Measurements from ENCODE around the gene ATP9A. TPM values are rescaled to one million over a fixed set of nuclear protein-coding genes. Genes with fewer than 3 reads are reported as not detected.

Gene ATP9A
- total and polyA plus RNA-seq, 2 of the 4 experiments (the other 2 are of a cell fraction), result 10.6 to 22.4 TPM

DNA sequence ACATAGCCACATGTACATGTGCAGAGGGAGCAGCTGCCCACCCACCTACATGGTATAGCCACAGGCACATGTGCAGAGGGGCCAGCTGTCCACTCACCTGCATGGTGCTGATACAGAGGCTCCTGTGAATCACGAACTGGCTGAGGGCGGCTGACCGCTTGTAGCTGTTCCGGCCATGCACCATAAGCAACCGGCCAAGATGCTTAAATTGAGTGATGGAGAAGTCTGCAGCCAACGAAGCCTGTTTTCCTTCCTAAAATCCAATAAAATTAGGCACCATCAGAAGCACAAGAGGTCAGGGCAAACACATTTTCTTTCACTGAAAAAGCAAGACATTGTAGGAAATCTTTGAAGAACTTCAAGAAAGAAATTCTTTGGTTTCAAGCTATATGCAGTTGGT is 154.6 kb downstream of the ATP9A start:
- H3K27ac ChIP-seq (ENCODE audit: insufficient read depth, low read length), result no peak overlapping the region
- no peak overlapping the region for H4K91ac ChIP-seq (ENCODE audit: insufficient read depth, low read depth, low read length)
- no peak overlapping the region for H3K14ac ChIP-seq (replicated peaks; ENCODE audit: low read depth, low read length)
- H3K4me2 ChIP-seq (ENCODE audit: low read depth, low read length), result no peak overlapping the region
- H4K5ac ChIP-seq (ENCODE audit: low read depth, low read length), result no peak overlapping the region
- no peak overlapping the region for H2BK20ac ChIP-seq (ENCODE audit: low read depth, low read length)
- H3K18ac ChIP-seq (ENCODE audit: low read depth, low read length), result no peak overlapping the region
- WGBS, 2 experiments (ENCODE audit: extremely low coverage in 2 of 2, insufficient read length in 1 of 2), result no CpG with 5 or more reads among the region's 6 CpGs
- peaks cover 5% of the 10 kb centered on the region; the same call in 1 of the 2 replicates for H4K20me1 ChIP-seq (ENCODE audit: insufficient read depth, low read length)
- no peak overlapping the region for H3K4ac ChIP-seq (ENCODE audit: low read depth, low read length)
- dilution Hi-C loops (cut with HindIII; ENCODE audit: low sequenced_read_pairs, unreplicated experiment), result no loop called here
- ATAC-seq (ENCODE audit: low read depth) (no peak), DNase-seq (no peak)
- H3K27me3 ChIP-seq (ENCODE audit: control insufficient read depth, insufficient read depth, low read length), result no peaks in the 10 kb centered on the region
- H2AFZ ChIP-seq (replicated peaks; ENCODE audit: low read length, poor library complexity), result no peak overlapping the region
- peaks cover 24% of the 10 kb centered on the region for H3K36me3 ChIP-seq (ENCODE audit: control insufficient read depth, insufficient read depth, low read length)
- no peaks in the 10 kb centered on the region; a peak in 1 of 4 replicates for H3K79me1 ChIP-seq (ENCODE audit: low read depth in 1 of 2, low read length in 2 of 2)
- no TSS peak for BruUV-seq (replicated peaks)
- H2BK15ac ChIP-seq (ENCODE audit: low read depth, low read length), result no peak overlapping the region
- peaks cover 3% of the 10 kb centered on the region for H3K9me1 ChIP-seq (ENCODE audit: insufficient read depth, low read length)
- H3K9ac ChIP-seq (ENCODE audit: low read depth, low read length), result no peak overlapping the region
- intact Hi-C loops (cut with micrococcal nuclease), result loop anchor here (5.0 kb wide), 1 partner anchor 631 kb away; no protein-coding TSS in a partner anchor
- no peak overlapping the region for H2AK5ac ChIP-seq (ENCODE audit: low read depth, low read length)
- TF ChIP-seq, protein P1, sequence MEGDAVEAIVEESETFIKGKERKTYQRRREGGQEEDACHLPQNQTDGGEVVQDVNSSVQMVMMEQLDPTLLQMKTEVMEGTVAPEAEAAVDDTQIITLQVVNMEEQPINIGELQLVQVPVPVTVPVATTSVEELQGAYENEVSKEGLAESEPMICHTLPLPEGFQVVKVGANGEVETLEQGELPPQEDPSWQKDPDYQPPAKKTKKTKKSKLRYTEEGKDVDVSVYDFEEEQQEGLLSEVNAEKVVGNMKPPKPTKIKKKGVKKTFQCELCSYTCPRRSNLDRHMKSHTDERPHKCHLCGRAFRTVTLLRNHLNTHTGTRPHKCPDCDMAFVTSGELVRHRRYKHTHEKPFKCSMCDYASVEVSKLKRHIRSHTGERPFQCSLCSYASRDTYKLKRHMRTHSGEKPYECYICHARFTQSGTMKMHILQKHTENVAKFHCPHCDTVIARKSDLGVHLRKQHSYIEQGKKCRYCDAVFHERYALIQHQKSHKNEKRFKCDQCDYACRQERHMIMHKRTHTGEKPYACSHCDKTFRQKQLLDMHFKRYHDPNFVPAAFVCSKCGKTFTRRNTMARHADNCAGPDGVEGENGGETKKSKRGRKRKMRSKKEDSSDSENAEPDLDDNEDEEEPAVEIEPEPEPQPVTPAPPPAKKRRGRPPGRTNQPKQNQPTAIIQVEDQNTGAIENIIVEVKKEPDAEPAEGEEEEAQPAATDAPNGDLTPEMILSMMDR (conservative IDR thresholded peaks at IDR 0.05; ENCODE audit: low read depth, low read length), result no peak
- no peak for TF ChIP-seq SMC3 (IDR thresholded peaks at IDR 0.05; ENCODE audit: low read depth, low read length)
- no peak for TF ChIP-seq RFX5 (IDR thresholded peaks at IDR 0.05; ENCODE audit: low read depth, low read length)
- TF ChIP-seq, protein P2, sequence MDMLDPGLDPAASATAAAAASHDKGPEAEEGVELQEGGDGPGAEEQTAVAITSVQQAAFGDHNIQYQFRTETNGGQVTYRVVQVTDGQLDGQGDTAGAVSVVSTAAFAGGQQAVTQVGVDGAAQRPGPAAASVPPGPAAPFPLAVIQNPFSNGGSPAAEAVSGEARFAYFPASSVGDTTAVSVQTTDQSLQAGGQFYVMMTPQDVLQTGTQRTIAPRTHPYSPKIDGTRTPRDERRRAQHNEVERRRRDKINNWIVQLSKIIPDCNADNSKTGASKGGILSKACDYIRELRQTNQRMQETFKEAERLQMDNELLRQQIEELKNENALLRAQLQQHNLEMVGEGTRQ (IDR thresholded peaks at IDR 0.05; ENCODE audit: low read depth, low read length), result no peak
- no peak for TF ChIP-seq RCOR1 (IDR thresholded peaks at IDR 0.05; ENCODE audit: insufficient replicate concordance, low read length)
- no peak for TF ChIP-seq MAFK (IDR thresholded peaks at IDR 0.05; ENCODE audit: low read depth, low read length)
- no peak for TF ChIP-seq POLR2A (IDR thresholded peaks at IDR 0.05; ENCODE audit: low read depth, low read length)
- no peak for TF ChIP-seq MXI1 (IDR thresholded peaks at IDR 0.05; ENCODE audit: borderline replicate concordance, low read depth, low read length)
- TF ChIP-seq CEBPB (IDR thresholded peaks at IDR 0.05; ENCODE audit: low read depth, low read length), result no peak
- TF ChIP-seq, protein P3, sequence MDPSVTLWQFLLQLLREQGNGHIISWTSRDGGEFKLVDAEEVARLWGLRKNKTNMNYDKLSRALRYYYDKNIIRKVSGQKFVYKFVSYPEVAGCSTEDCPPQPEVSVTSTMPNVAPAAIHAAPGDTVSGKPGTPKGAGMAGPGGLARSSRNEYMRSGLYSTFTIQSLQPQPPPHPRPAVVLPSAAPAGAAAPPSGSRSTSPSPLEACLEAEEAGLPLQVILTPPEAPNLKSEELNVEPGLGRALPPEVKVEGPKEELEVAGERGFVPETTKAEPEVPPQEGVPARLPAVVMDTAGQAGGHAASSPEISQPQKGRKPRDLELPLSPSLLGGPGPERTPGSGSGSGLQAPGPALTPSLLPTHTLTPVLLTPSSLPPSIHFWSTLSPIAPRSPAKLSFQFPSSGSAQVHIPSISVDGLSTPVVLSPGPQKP (IDR thresholded peaks at IDR 0.05; ENCODE audit: borderline replicate concordance, low read depth, low read length), result no peak
- TF ChIP-seq MAZ (IDR thresholded peaks at IDR 0.05; ENCODE audit: borderline replicate concordance, low read depth, low read length), result no peak
- no peak for TF ChIP-seq RAD21 (IDR thresholded peaks at IDR 0.05; ENCODE audit: low read length)
- no peak for TF ChIP-seq CHD1 (IDR thresholded peaks at IDR 0.05; ENCODE audit: low read depth, low read length)
- TF ChIP-seq BHLHE40 (IDR thresholded peaks at IDR 0.05; ENCODE audit: low read depth, low read length), result no peak
- no peak for TF ChIP-seq NFE2L2 (IDR thresholded peaks at IDR 0.05; ENCODE audit: low read depth, low read length)
- TF ChIP-seq FOS (IDR thresholded peaks at IDR 0.05; ENCODE audit: low read depth, low read length), result no peak
- no peak overlapping the region for H4K8ac ChIP-seq (ENCODE audit: low read depth in 2 of 2, low read length in 2 of 2)
- no peaks in the 10 kb centered on the region; the same call in 1 of the 2 replicates for H3K4me1 ChIP-seq (ENCODE audit: control insufficient read depth, insufficient read depth, low read length)
- CTCF ChIA-PET, result no interaction called here
- no peak overlapping the region for H3K4me3 ChIP-seq (ENCODE audit: insufficient read depth, low read depth, low read length)
- no peak overlapping the region for H2AK9ac ChIP-seq (replicated peaks; ENCODE audit: low read depth, low read length, poor library complexity)
- in situ Hi-C loops (cut with MboI; ENCODE audit: low sequenced_read_pairs), result no loop called here
- H2BK120ac ChIP-seq (ENCODE audit: low read depth, low read length), result no peak overlapping the region
- POLR2A ChIA-PET (ENCODE audit: unreplicated experiment), result no interaction called here
- H3K56ac ChIP-seq (ENCODE audit: extremely low read depth, insufficient read depth, low read length), result no peak overlapping the region
- H2BK5ac ChIP-seq (ENCODE audit: low read depth, low read length, poor library complexity, severe bottlenecking), result no peak overlapping the region
- H3K23ac ChIP-seq (ENCODE audit: low read depth, low read length), result no peak overlapping the region
- H3K9me3 ChIP-seq (ENCODE audit: control insufficient read depth, insufficient read depth, low read length), result no peaks in the 10 kb centered on the region
